Measurements from ENCODE around the gene TMEM63A.
"Not testable (repeated sequence)": the region's sequence is repeated elsewhere in the genome, so short reads cannot be mapped to it uniquely, and the experiment has no call there.

The TMEM63A gene

GRCh38 chr1:225840713-225841112, 41.5 kb downstream of the TMEM63A start:
- TF ChIP-seq CTCF (IDR thresholded peaks at IDR 0.05; ENCODE audit: insufficient read depth, low read length, poor library complexity, severe bottlenecking) (no peak), EZH2phosphoT487 (conservative IDR thresholded peaks at IDR 0.05; ENCODE audit: low read length) (no peak)
- no peaks in the 10 kb centered on the region for H3K79me2 ChIP-seq (ENCODE audit: insufficient read depth, low read length)
- H3K4me2 ChIP-seq (ENCODE audit: low read depth, low read length, poor library complexity, severe bottlenecking) = no peak overlapping the region
- no peaks in the 10 kb centered on the region for H3K36me3 ChIP-seq (ENCODE audit: low read length)
- no peak overlapping the region for H3K4me3 ChIP-seq (ENCODE audit: insufficient read depth, low read length, poor library complexity, severe bottlenecking)
- no peak overlapping the region for H3K27ac ChIP-seq (ENCODE audit: low read depth, low read length)
- H3F3A ChIP-seq (ENCODE audit: insufficient read depth) = no peaks in the 10 kb centered on the region
- H3K9me2 ChIP-seq (replicated peaks; ENCODE audit: insufficient read depth, low read length) = no peaks in the 10 kb centered on the region
- no peak overlapping the region for H2AFZ ChIP-seq (ENCODE audit: low read depth, low read length, severe bottlenecking)
- no peaks in the 10 kb centered on the region for H3K9me3 ChIP-seq (ENCODE audit: insufficient read depth, low read length)
- no peaks in the 10 kb centered on the region for H3K27me3 ChIP-seq (ENCODE audit: low read length)
- H3K9ac ChIP-seq (ENCODE audit: low read length) = no peak overlapping the region
- no peaks in the 10 kb centered on the region for H4K20me1 ChIP-seq (ENCODE audit: low read depth, low read length)

GRCh38 chr1:225840223-225840610, 42.0 kb downstream of the TMEM63A start:
- H3K79me2 ChIP-seq (ENCODE audit: insufficient read depth, low read length) = no peaks in the 10 kb centered on the region
- no peak overlapping the region for H3K4me2 ChIP-seq (ENCODE audit: low read depth, low read length, poor library complexity, severe bottlenecking)
- no peaks in the 10 kb centered on the region for H4K20me1 ChIP-seq (ENCODE audit: low read depth, low read length)
- H3K4me3 ChIP-seq (ENCODE audit: insufficient read depth, low read length, poor library complexity, severe bottlenecking) = no peak overlapping the region
- no peaks in the 10 kb centered on the region for H3K9me3 ChIP-seq (ENCODE audit: insufficient read depth, low read length)
- no peaks in the 10 kb centered on the region for H3F3A ChIP-seq (ENCODE audit: insufficient read depth)
- H3K9me2 ChIP-seq (replicated peaks; ENCODE audit: insufficient read depth, low read length) = no peaks in the 10 kb centered on the region
- H2AFZ ChIP-seq (ENCODE audit: low read depth, low read length, severe bottlenecking) = no peak overlapping the region
- no peak overlapping the region for H3K27ac ChIP-seq (ENCODE audit: low read depth, low read length)
- no peak for TF ChIP-seq CTCF (IDR thresholded peaks at IDR 0.05; ENCODE audit: insufficient read depth, low read length, poor library complexity, severe bottlenecking)
- no peak overlapping the region for H3K9ac ChIP-seq (ENCODE audit: low read length)
- H3K27me3 ChIP-seq (ENCODE audit: low read length) = no peaks in the 10 kb centered on the region
- H3K36me3 ChIP-seq (ENCODE audit: low read length) = no peaks in the 10 kb centered on the region

GRCh38 chr1:225838793-225839192, 43.4 kb downstream of the TMEM63A start:
- Histone ChIP-seq H3K4me3 (ENCODE audit: insufficient read depth, low read length, poor library complexity, severe bottlenecking) (no peak overlapping the region), H4K20me1 (ENCODE audit: low read depth, low read length) (no peaks in the 10 kb centered on the region), H3K79me2 (ENCODE audit: insufficient read depth, low read length) (no peaks in the 10 kb centered on the region), H3K9me2 (replicated peaks; ENCODE audit: insufficient read depth, low read length) (no peaks in the 10 kb centered on the region), H3K36me3 (ENCODE audit: low read length) (no peaks in the 10 kb centered on the region), H3K27ac (ENCODE audit: low read depth, low read length) (no peak overlapping the region), H2AFZ (ENCODE audit: low read depth, low read length, severe bottlenecking) (no peak overlapping the region), H3K27me3 (ENCODE audit: low read length) (no peaks in the 10 kb centered on the region), H3K9ac (ENCODE audit: low read length) (no peak overlapping the region), H3F3A (ENCODE audit: insufficient read depth) (no peaks in the 10 kb centered on the region), H3K4me2 (ENCODE audit: low read depth, low read length, poor library complexity, severe bottlenecking) (no peak overlapping the region), H3K9me3 (ENCODE audit: insufficient read depth, low read length) (no peaks in the 10 kb centered on the region)
- TF ChIP-seq EZH2phosphoT487 (conservative IDR thresholded peaks at IDR 0.05; ENCODE audit: low read length) = no peak
- no peak for TF ChIP-seq CTCF (IDR thresholded peaks at IDR 0.05; ENCODE audit: insufficient read depth, low read length, poor library complexity, severe bottlenecking)

- not testable (repeated sequence) for H3K9me2 ChIP-seq (replicated peaks; ENCODE audit: insufficient read depth, low read length); H3K9ac ChIP-seq (ENCODE audit: low read length); H3F3A ChIP-seq (ENCODE audit: insufficient read depth); H3K27ac ChIP-seq (ENCODE audit: low read depth, low read length); H4K20me1 ChIP-seq (ENCODE audit: low read depth, low read length); H3K79me2 ChIP-seq (ENCODE audit: insufficient read depth, low read length); H3K4me3 ChIP-seq (ENCODE audit: insufficient read depth, low read length, poor library complexity, severe bottlenecking); H3K27me3 ChIP-seq (ENCODE audit: low read length); H3K36me3 ChIP-seq (ENCODE audit: low read length); H2AFZ ChIP-seq (ENCODE audit: low read depth, low read length, severe bottlenecking); H3K4me2 ChIP-seq (ENCODE audit: low read depth, low read length, poor library complexity, severe bottlenecking); H3K9me3 ChIP-seq (ENCODE audit: insufficient read depth, low read length)
These were observed 45.9 kb downstream of the TMEM63A start for GRCh38 chr1:225836296-225836695.

Data from SU-DHL-6 (cell line).